ENCODE measurements around the gene TSPAN4. TPM values are rescaled to one million over a fixed set of nuclear protein-coding genes. Genes with fewer than 3 reads are reported as not detected.

TSPAN4 gene
- total RNA-seq, 4 donors from 2014 or later: 14.4 to 34.8 (median 21.5) TPM

GRCh38 chr11:830295-831117, 12.1 kb upstream of the TSPAN4 start:
- ATAC-seq (no peak), DNase-seq (peak in 1 of 2 donors; percentile 63)
- H3K27me3 ChIP-seq: peaks cover 18 to 40% (median 36%) of the 10 kb centered on the region in 3 donors
- peaks cover 0 to 1% of the 10 kb centered on the region in 2 donors for H3K36me3 ChIP-seq
- in situ Hi-C loops (cut with MboI; ENCODE audit: low sequenced_read_pairs in 4 of 4): no loop called here
- peaks cover 22 to 44% of the 10 kb centered on the region in 2 donors for H3K4me1 ChIP-seq
- TF ChIP-seq CTCF (IDR thresholded peaks at IDR 0.05 in 4 of 5, conservative IDR thresholded peaks at IDR 0.05 in 1 of 5): no peak
- no peak for TF ChIP-seq POLR2A (IDR thresholded peaks at IDR 0.05)
- H3K4me3 ChIP-seq: peak overlapping the region; percentile 37 to 59 (median 47)
- intact Hi-C loops (cut with DNase I; ENCODE audit: low total_unique reads): no loop called here
- no peaks in the 10 kb centered on the region for H3K9me3 ChIP-seq
- H3K27ac ChIP-seq: peak overlapping the region in 2 of 4 donors; percentile 69 to 75

GRCh38 chr11:831118-831864, 11.4 kb upstream of the TSPAN4 start:
- H3K4me3 ChIP-seq: no peak overlapping the region

GRCh38 chr11:831961-832528, 10.6 kb upstream of the TSPAN4 start:
- H3K36me3 ChIP-seq: peaks cover 0 to 14% of the 10 kb centered on the region in 2 donors
- DNase-seq (no peak), ATAC-seq (no peak)
- peaks cover 13 to 31% (median 25%) of the 10 kb centered on the region in 3 donors for H3K27me3 ChIP-seq
- H3K4me1 ChIP-seq: peaks cover 22 to 40% of the 10 kb centered on the region in 2 donors
- intact Hi-C loops (cut with DNase I; ENCODE audit: low total_unique reads): no loop called here
- TF ChIP-seq POLR2A (IDR thresholded peaks at IDR 0.05): no peak
- TF ChIP-seq CTCF (IDR thresholded peaks at IDR 0.05 in 4 of 5, conservative IDR thresholded peaks at IDR 0.05 in 1 of 5): no peak
- peak overlapping the region; percentile 48 to 85 (median 79) for H3K27ac ChIP-seq
- H3K4me3 ChIP-seq: peak overlapping the region; percentile 50 to 81 (median 64)
- in situ Hi-C loops (cut with MboI; ENCODE audit: low sequenced_read_pairs in 4 of 4): no loop called here
- no peaks in the 10 kb centered on the region for H3K9me3 ChIP-seq

More at GRCh38 chr11:831118-831864, 11.4 kb upstream of the TSPAN4 start:
- DNase-seq: peak in 1 of 2 donors; percentile 52
- Histone ChIP-seq H3K36me3 (peaks cover 0 to 6% of the 10 kb centered on the region in 2 donors), H3K27me3 (peaks cover 13 to 37% (median 28%) of the 10 kb centered on the region in 3 donors), H3K9me3 (no peaks in the 10 kb centered on the region), H3K27ac (peak overlapping the region in 1 of 4 donors; percentile 85), H3K4me1 (peaks cover 22 to 44% of the 10 kb centered on the region in 2 donors)
- no peak for ATAC-seq
- intact Hi-C loops (cut with DNase I; ENCODE audit: low total_unique reads) (no loop called here), in situ Hi-C loops (cut with MboI; ENCODE audit: low sequenced_read_pairs in 4 of 4) (no loop called here)
- no peak for TF ChIP-seq CTCF (IDR thresholded peaks at IDR 0.05 in 4 of 5, conservative IDR thresholded peaks at IDR 0.05 in 1 of 5)
- TF ChIP-seq POLR2A (IDR thresholded peaks at IDR 0.05): peak in 1 of 2 donors; percentile 11

GRCh38 chr11:832529-833113, 10.0 kb upstream of the TSPAN4 start, which contains the start of gene CD151:
Gene CD151, plus strand, starts transcription at chr11:832952. Its CDS starts 3,118 bp downstream, at chr11:836070.
- intact Hi-C loops (cut with DNase I; ENCODE audit: low total_unique reads) (loop anchor here (1.0 kb wide), 1 partner anchor 9 kb away; no protein-coding TSS in a partner anchor), in situ Hi-C loops (cut with MboI; ENCODE audit: low sequenced_read_pairs in 4 of 4) (no loop called here)
- Histone ChIP-seq H3K27ac (peak within 1 kb of the TSS; percentile 84 to 97 (median 88)), H3K4me1 (peaks cover 22 to 40% of the 10 kb centered on the region in 2 donors), H3K9me3 (no peaks in the 10 kb centered on the region), H3K4me3 (peak within 1 kb of the TSS; percentile 63 to 81 (median 68)), H3K36me3 (peaks cover 0 to 19% of the 10 kb centered on the region in 2 donors), H3K27me3 (peaks cover 13 to 27% (median 22%) of the 10 kb centered on the region in 3 donors)
- DNase-seq (peak in 1 of 2 donors; percentile 44), ATAC-seq (peak; percentile 34 to 65)
- TF ChIP-seq POLR2A (IDR thresholded peaks at IDR 0.05): peak in 1 of 2 donors; percentile 17
- peak in 1 of 5 experiments; percentile 45 for TF ChIP-seq CTCF (IDR thresholded peaks at IDR 0.05 in 4 of 5, conservative IDR thresholded peaks at IDR 0.05 in 1 of 5)

Measured in gastrocnemius medialis (tissue), 4 donors.